Epidermal melanocyte (primary cell): ENCODE results near the gene AKNA.

Source experiments
- DNase-seq: peaks from one replicate; pipeline ENCODE4 v3.0.0; 2011; ENCODE audit warnings: low spot score; ENCODE audit not compliant: insufficient read length

Gene AKNA

DNA sequence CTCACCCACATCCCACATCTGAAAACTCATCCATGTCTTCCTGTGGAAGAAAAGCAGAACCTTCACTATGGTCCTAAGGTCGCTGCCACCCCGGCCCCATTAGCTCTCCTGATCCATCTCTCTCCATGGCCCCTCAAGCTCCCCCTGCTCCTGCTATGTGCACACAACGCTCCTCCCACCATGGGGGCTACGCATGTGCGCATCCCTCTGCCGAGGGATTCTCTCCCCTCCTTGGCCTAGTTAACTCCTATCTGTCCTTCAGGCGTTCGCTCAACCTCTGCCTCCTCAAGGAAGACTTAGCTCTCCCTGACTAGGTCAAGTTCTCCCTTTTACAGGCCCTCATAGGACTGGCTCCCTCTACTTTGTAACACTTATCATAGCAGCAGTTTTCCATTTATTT is 9.8 kb downstream of the AKNA start:
- no peak for DNase-seq

DNA sequence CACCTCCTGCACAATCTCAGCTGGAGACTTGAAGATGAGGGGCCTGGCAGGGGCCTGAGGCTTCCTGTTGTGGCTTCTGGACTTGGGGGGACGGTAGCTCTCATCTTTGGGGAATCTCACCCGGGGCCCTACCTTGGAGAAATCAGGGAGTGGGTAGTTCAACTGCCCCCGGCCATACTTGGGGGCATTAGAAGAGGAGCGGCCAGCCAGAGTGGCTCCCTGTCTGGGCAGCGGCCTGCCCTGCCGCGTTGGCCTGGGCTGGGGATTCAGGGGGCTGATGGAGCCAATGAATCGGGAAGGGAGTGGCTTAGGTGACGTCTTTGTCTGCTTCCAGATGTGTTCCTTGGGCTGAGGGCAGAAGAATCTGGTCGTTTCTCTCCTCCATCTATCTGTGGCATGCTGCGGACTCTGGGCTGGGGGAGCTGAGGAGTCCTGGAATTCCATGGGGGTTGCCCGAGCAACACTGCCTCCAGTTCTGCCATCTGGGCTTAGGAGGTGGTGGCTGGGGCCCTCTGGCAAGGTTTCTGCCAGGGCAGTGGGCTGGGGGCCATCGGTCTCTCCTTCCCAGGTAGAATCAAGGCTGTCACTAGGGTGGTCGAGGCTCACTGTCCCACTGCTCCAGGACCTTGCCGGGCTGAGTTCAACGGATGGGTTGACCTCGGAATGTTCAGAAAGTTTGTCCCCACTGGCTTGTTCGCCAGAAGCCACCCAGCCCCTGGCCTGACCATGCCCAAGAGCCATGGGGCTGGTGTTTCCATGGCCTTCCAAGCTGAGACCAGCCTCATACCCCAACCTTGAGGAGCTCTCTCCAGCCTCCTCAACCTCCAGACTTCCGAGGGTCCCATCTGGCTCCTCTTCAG is 11.0 kb downstream of the AKNA start:
- DNase-seq = no peak

DNA sequence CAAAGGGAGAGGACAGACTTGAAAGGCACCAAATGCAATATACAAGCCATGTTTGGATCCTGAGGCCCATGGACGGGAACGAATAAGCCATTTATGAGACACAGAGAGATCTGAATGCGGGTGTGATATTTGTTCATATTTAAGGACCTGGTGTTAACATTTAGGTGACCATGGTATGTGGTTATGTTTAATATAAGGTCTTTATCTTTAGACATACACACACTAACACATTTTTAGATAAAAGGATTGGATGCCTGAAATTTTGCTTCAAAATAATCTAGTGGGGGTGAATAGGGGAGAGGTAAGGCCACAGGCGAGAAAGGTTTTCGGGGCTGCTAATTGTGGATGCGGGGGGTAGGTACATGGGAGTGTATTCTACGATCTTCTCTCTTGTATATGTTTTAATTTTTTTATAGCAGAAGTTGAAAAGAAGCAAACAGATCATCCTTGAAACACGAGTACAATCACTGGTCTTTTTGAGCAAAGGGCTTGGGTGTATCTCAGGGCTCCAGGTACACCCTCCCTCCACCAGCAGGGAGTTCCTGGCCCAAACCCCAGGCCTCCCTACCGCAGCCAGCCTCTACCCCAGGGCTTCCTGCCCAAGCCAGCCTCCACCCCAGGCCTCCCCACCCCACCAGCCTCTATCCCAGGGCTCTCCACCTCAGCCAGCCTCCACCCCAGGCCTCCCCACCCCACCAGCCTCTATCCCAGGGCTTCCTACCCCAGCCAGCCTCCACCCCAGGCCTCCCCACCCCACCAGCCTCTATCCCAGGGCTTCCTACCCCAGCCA is 12.2 kb downstream of the AKNA start:
- DNase-seq = no peak

DNA sequence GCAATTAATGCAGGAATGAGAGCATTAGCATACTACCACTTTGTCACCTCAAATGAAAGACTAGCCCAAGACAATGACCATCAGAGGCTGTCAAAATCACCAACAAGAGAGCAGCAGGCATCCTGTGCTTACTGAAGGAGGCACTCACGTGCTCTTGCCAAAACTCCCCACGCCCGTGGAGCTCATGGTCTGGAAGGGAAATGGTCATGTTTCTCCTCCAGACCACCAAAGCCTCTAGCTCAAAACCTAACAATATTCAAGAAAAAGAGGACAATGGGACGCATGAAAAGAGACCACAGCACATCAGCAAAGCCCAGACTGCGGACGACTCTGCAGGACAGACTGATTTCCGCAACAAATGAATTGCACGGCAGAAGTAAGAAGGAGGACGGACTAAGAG is 12.8 kb downstream of the AKNA start:
- DNase-seq = no peak

DNA sequence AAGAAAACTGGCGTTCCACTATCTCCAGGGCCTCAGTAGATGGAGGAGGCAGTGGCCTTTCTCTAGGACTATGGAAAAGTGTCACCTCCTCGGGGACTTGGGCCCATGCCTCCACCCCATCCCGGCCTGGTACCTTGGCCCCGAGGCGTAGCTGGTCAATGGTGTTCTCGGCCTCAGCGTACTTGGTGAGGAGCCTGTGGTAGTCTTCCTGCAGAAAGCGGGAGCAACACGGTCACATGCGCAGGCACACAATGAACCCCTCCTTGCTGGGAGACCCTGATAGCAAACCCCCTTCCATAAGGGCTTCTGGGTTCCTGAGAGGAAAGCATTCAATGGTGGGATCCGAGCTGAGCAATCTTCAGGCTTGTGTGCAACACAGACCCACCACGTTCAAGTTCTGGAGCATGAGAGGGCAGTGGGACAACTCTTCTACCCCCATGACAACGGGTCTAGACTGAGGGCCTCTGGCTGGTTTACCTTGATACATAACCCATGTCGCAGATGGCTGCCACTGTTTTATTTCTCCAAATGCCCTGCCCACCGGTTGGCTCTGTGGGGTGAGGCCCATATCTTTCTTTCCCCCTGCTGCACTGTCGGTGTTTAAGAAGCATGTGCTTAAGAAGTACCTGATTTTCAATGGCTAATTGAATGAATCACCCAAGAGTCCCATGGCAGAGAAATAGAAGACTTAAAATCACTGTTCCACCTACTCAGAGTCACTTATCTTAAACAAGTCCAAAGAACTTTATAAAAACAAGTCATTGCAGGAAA is 13.6 kb downstream of the AKNA start:
- no peak for DNase-seq

DNA sequence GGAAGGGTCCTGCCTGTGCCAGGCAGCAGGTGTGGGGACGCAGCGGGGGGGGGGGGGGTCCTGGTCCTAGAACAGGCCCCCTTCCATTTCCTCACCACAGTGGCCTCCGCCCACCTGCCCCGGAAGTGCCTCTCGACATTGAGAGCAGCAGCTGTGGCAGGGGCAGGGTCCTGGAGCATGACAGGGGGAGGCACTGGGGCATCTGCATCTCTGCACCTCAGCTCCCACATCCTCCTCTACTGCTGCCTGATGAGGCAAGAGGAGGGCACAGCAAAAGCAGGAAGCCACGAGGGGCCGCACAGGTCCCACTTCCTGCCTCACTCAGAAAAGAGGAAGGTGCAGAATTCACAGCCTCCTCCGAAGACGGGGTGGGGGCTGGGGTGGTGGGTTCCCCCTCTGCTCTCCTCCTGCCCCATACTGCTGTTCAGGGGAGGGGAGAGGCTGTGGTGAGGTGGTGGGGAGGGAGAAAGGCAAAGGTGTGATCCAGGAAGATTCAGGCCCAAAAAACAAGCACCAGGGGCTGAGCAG is 14.8 kb downstream of the AKNA start:
- DNase-seq = no peak

DNA sequence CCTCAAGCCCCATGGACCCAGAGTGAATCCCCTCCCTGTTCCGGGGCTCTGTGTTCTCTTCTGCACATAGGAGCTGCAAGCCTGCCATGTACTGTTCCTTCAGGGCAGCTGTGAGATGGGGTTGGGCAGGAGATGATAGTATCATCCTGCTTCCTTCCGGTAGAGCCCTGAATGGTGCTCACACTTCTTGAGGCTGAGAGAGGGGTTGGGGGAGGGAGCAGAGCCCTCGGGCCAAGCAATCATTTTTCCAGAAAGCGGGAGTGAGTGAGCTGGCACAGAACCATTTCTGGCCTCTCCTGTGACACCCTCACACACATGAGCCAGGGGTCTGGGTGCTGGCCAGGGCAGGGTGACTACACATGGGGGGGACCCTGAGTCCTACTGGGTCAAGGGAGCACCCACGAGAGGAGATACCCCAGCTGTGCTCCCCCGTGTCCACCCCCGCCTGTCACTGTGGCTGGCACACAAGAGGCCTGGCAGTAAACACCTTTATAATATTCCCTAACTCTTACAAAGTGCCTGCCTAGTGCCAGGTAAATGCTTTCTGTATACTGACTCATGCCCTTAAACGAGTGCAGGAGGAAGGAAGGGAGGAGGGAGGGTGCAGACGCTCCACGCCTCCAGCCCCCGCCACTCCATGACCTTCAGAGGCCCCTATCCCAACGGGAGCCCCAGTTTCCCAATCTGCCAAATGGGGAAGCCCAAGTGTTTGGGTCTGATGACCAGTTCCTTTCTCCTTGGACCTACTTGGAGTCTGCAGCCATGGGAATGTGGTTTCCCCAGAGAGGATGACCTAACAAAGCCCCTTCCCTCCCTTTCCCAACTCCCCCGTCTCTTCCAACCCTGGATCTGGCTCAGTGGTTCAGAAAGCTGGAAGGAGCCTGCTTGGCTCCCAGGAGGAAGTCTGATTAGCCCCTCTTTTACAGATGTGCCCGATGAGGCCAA is 15.5 kb downstream of the AKNA start:
- peak; percentile 57 for DNase-seq

DNA sequence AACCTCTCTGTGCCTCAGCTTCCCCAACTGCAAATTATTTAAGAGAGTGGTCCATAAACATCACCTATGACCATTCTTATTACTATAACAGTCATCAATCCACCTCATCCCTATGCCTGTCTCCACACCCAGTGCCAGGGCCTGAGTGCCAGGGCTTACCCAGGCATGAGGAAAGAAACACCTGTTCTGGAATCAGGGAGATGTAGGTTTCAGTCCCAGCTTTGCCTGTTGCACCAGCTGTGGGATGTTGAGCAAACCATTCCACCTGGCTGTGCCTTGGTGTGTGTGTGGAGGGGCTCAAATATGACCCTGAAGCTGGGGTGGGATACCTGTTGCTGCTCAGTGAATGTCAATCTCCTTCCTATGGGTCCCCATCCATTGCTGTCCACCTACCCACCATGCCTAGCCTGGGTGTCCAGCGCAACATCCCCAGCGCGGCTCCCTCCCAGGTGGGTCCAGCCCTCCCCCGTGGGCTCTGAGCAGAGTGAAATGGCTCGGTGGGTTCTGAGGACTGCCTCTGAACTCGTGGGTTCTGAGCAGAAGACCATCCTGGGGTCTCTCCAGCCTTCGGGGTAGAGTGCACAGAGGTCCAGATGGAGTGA is 16.3 kb downstream of the AKNA start:
- no peak for DNase-seq

DNA sequence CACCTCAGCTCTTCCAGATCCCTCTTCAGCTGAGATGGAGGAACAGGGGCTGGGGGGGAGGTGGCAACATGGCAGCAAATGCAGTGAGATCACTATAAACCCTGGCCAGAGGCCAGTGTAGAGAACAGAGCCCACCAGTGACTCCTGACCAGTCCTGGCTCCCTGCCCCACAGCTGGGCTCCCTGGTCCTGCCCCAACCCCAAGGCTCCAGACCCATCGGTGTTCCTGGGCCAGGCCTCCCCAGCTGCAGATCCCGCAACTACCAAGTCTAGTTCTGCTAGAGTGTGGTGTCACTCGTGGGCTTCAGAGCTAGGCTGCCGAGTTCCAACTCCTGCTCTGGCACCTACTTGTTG is 16.8 kb downstream of the AKNA start:
- DNase-seq = no peak

DNA sequence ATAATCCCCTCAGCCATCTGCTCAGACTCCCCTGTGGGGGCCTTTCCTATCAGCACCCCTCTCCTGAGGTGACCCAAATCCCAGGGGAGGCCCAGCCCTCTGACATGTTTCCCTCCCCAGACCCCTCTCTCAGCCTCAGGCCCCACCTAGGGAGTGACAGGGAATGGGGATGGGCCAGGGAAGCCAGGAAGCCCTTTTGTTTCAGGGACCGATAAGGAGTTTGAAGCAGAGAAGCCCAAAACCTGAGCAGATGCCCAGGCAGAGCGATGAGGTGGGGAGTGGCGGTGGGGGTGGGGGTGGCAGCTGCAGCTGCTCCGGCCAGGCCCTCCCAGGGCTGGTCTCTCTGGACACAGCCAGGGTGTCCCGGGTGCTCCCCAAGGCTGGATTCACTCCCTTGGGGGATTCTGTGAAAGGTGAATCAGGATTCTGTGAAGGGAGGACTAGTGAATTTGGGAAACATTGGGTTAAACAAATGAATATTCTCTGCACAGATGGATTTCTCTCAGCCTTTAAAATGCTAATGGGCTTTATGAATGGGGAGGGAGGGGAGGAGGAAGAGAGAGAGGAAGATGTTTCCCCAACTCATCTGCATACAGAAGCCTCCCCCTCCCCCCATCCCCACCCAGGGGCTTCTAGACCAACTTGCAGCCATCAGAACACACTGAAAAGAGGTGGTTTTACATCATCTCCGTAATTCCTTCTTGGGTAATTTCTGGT is 17.4 kb downstream of the AKNA start:
- DNase-seq = no peak

DNA sequence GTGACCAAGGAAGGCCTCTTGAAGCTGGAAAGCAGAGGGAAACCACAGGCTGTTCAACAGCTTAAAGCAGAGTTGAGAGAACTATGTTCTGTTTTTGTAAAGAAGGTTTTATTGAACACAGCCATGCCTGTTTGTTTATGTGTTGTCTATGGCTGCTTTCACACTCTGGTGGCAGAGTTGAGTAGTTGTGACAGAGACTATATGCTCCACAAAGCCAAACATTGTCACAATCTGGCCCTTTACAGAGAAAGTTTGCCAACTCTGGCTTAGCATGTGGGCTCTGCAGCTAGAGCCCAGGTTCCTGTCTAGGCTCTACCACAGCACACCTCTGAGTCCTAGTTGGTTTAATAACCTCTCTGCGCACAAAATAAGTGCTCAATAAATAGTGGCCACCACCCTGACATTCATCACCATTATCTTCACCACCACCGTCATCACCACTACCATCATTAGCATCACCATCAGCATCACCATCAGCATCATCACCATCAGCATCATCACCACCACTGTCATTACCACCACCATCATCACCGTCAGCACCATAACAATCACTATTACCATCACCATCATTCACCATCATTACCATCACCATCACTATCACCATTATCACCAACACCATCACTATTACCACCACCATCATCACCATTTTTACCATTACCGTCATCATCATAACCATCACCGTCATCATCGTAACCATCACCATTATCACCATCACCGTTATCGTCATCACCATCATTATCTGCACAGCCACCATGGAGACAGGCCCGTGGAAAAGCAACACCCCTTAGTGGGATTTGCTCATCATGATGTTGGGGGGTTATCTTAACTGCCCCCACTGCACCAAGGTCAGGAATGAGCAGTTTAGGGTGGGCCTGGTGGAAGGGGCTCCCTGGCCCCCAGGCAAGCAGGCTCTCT is 18.3 kb downstream of the AKNA start:
- no peak for DNase-seq

DNA sequence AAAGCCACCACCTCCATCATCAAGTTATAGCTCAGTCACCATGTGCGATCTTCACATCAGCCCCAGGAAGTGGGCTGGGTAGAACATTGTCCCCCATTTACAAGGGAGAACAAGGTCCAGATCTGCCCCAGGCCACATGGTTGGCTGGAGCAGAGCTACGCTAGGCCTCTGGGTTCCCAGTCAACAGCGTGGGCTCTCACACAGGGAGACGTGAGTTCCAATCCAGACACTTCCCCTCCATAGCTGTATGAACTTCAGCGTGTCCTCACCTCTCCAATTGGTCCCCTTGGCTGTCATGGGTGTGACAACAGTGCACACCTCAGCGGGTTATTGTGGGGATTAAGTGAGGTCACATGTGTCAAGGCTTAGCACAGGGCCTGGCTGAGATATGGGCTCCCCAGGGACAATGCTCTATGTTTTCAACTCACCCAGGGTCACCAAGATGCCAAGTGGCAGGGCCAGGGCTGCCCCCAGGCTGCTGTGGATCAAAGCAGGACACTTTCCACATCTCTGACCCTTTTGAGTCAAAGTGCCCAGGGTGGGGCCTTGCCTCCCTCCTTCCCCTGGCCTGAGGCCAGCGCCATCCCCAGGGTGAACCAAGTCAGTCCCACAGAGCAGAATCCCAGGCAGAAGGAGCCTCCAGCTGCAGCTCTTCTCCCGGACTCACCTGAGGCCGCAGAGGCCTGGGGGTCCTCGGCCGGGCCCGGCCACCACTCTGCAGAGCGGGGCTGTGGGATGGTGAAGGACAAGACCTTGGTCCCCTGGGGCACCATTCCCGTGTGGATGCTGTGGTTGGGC is 19.8 kb downstream of the AKNA start:
- DNase-seq = no peak

DNA sequence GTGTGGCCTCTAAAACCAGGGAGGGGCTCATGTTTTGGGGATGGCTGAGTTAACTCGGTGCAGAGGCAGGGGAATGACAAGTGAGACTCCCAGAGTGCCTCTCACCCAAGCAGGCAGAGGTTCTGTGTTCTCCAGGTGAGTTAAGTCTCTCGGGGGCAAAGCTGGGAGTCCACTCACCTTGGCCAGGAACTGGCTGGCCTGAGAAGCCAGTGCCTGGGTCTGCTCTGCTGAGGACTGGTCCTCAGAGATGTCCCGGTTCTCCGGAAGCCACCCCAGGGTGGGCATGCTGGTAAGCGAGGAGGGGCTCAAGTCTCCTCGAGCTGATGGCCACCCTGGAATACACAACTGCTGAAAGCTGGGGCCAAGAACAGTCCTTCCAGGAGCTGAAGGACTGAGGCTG is 20.4 kb downstream of the AKNA start:
- no peak for DNase-seq

DNA sequence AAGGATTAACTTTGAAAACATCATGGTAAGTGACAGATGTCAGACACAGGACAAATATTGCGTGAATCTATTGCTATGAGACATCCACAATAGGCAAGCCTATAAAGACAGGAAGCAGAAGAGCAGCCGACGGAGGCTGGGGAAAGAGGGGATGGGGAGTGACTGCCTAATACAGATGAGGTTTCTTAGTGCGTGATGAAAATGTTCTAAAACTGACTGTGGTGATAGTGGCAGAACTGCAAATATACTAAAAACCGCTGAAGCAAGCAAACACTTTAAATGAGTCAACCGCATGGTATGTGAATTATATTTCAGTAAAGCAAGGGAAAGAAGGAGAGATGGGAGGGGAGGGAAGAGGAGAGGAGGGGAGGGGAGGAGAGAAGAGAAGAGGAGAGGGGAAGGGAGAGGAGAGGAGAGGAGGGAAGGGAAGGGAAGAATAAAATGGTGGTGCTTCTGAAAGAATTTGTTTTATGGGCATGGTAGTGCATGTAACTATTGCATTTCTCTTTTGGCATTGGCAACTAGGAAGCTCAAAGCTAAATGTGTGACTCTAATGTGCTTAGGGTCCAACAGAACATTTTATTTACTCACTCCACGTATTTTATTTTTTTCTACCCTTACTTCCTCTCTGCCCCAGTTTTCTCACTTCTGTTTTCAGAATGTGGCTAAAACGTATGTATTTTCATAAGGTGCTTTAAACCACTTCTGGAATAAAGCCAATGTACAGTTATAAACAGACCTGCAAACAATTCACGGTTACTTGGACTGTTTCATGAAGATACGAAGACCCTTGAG is 21.3 kb downstream of the AKNA start:
- DNase-seq = peak; percentile 74

DNA sequence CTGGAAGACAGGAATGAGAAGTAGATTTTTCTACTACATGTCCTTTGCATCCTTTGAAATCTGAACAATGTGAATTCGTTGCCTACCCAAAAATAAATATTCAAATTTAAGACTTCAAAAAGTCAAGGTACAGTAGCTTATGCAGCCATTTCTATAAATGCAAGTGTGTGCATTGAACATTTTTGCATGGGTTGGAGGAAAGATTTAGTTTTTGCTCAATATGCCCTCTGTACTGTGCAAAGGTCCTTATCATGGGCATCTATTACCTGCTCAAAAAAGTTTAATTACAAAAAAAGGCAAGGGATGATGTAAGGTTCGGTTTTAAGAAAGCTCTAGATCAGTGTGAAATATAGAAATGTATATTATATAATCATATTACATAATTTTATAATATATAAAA is 22.6 kb downstream of the AKNA start:
- no peak for DNase-seq

DNA sequence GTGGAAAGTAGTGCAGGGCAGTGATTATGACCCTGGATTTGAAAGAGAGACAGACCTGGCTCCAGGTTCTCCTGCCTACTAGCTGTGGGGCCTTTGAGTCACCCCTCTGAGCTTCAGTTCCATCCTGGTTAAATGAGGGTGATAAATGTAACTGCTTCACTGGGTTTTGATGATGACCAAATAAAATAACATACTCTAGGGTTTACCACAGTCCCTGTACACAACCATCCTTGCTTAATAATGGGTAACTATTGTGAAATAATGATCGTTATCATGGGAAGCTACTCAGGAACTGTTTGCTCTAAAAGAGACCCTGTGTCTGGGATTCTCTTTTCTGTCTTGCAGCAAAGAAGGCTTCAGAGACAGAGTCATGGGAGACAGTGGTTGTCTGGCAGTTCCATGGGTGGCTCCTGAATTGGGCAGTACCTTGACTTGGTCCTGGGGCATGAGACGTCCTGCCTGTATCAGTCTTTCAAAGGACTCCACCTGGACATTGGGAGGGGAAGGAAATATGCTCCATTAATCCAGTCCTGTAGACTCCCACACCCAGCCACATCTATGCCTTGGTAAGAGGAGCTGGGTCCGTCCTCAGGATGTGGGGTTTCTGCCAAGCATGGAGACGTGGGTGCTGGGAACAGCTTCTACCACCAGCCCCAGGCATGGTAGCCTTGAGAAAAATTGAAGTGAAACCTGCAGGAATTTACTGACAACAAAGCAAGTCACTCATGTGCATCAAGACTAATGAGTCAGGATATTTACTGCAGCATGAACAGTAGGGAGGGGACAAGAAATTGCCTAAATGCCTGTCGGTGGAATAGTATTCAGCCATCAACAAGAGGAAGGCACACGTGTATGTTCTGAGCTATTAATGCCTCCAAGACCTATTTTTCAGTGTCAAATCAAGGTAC is 23.4 kb downstream of the AKNA start:
- DNase-seq = no peak
